Naive thymus-derived CD8-positive, alpha-beta T cell (primary cell): ENCODE results near the gene MNDA. TPM values are rescaled to one million over a fixed set of nuclear protein-coding genes. Genes with fewer than 3 reads are reported as not detected.
"Not testable (repeated sequence)": the region's sequence is repeated elsewhere in the genome, so short reads cannot be mapped to it uniquely, and the experiment has no call there.

Experiments
- ATAC-seq, 2 donors: fragments of 150-1000 bp; cut with Tn5 transposase in 1 of 2; sonication (Bioruptor Pico), chemical (Tn5 transposase) in 1 of 2; 1 replicate in 1 of 2; 2 replicates in 1 of 2; pipeline ENCODE4 v1.10.0; 2021; ENCODE audit warnings: mild to moderate bottlenecking in 2 of 2, moderate library complexity in 2 of 2
- POLR2A ChIA-PET: fragments of 350-600 bp; sonication (Branson Sonifier 250); formaldehyde crosslinking; loops from one replicate; lab custom pipeline; 2021; ENCODE audit warnings: antibody characterized with exemption; lab: Charles Lee
- DNase-seq, 10 donors: peaks; one replicate each; pipeline versions ENCODE4 v3.0.0 to v3.0.0-alpha.2; 2020 to 2022
- H3K27ac Mint-ChIP-seq, 10 donors: one replicate each; pipeline ENCODE4 v1.8.0; 2020 to 2022; ENCODE audit warnings: mild to moderate bottlenecking in 10 of 10, mixed read lengths in 10 of 10, moderate library complexity in 4 of 10, inconsistent platforms in 1 of 10
- H3K27me3 Mint-ChIP-seq, 5 donors: one replicate each; pipeline ENCODE4 v1.8.0; 2021 to 2022; ENCODE audit warnings: mixed read lengths in 5 of 5
- H3K36me3 Mint-ChIP-seq, 3 donors: one replicate each; pipeline ENCODE4 v1.8.0; 2020 to 2022; ENCODE audit warnings: mixed read lengths in 3 of 3, mild to moderate bottlenecking in 2 of 3, inconsistent platforms in 1 of 3
- H3K4me1 Mint-ChIP-seq, 4 donors: one replicate each; pipeline ENCODE4 v1.8.0; 2021 to 2022; ENCODE audit warnings: mixed read lengths in 4 of 4
- H3K4me3 Mint-ChIP-seq, 10 donors: one replicate each; pipeline ENCODE4 v1.8.0; 2020 to 2022; ENCODE audit warnings: mild to moderate bottlenecking in 10 of 10, mixed read lengths in 10 of 10, moderate library complexity in 6 of 10, inconsistent platforms in 1 of 10
- H3K9me3 Mint-ChIP-seq, 9 donors: one replicate each; pipeline ENCODE4 v1.8.0; 2020 to 2022; ENCODE audit warnings: mixed read lengths in 9 of 9, mild to moderate bottlenecking in 3 of 9, inconsistent platforms in 1 of 9, moderate library complexity in 1 of 9
- polyA plus RNA-seq, 3 donors: library from polyadenylated mRNA; unstranded; fragments of 300-500 nt; fragmentation: Illumina TruSeq; gene quantifications; one replicate each; pipeline ENCODE4 v1.2.3, GENCODE V29; 2021
- total RNA-seq, 8 experiments: library from RNA in 2 of 8; stranded (reverse) in 2 of 8; gene quantifications; one replicate each; pipeline ENCODE4 v1.2.3 and lab custom pipeline; 2021 to 2026

Gene MNDA
- total and polyA plus RNA-seq, 5 experiments from 2014 or later: 0.68 to 1.3 (median 0.85) TPM; not detected in 1

GRCh38 chr1:158864595-158864994 lies 33.4 kb downstream of the MNDA start:
- Mint-ChIP-seq H3K27ac (no peak overlapping the region), H3K4me3 (no peak overlapping the region), H3K9me3 (peaks cover 5 to 33% (median 21%) of the 10 kb centered on the region in 9 donors), H3K36me3 (peaks cover 0 to 21% (median 2%) of the 10 kb centered on the region in 3 donors), H3K4me1 (no peaks in the 10 kb centered on the region), H3K27me3 (peaks cover 3 to 39% (median 12%) of the 10 kb centered on the region in 5 donors)
- POLR2A ChIA-PET: no interaction called here
- ATAC-seq (no peak), DNase-seq (no peak)

- Mint-ChIP-seq H3K9me3 (peaks cover 0 to 14% (median 5%) of the 10 kb centered on the region in 9 donors), H3K27me3 (peaks cover under 1 to 15% (median 7%) of the 10 kb centered on the region in 5 donors)
- H3K4me3 Mint-ChIP-seq, DNase-seq, H3K27ac Mint-ChIP-seq, POLR2A ChIA-PET, H3K4me1 Mint-ChIP-seq, ATAC-seq, H3K36me3 Mint-ChIP-seq: not testable (repeated sequence)
Measured at GRCh38 chr1:158870438-158870837, 39.3 kb downstream of the MNDA start.

GRCh38 chr1:158873141-158873540 lies 42.0 kb downstream of the MNDA start:
- Mint-ChIP-seq H3K36me3 (no peaks in the 10 kb centered on the region), H3K4me3 (no peak overlapping the region), H3K27me3 (peaks cover 8 to 12% (median 9%) of the 10 kb centered on the region in 5 donors), H3K27ac (no peak overlapping the region), H3K4me1 (no peaks in the 10 kb centered on the region), H3K9me3 (no peaks in the 10 kb centered on the region)
- no peak for ATAC-seq
- POLR2A ChIA-PET: no interaction called here
- DNase-seq: no peak

GRCh38 chr1:158893654-158894053 lies 62.5 kb downstream of the MNDA start:
- DNase-seq (no peak), ATAC-seq (no peak)
- POLR2A ChIA-PET: no interaction called here
- Mint-ChIP-seq H3K27ac (no peak overlapping the region), H3K4me1 (no peaks in the 10 kb centered on the region), H3K27me3 (peaks cover 0 to 1% (median 0%) of the 10 kb centered on the region in 5 donors), H3K36me3 (peaks cover 0 to 5% (median 2%) of the 10 kb centered on the region in 3 donors), H3K4me3 (no peak overlapping the region), H3K9me3 (peaks cover 0 to 14% (median 9%) of the 10 kb centered on the region in 9 donors)

DNA sequence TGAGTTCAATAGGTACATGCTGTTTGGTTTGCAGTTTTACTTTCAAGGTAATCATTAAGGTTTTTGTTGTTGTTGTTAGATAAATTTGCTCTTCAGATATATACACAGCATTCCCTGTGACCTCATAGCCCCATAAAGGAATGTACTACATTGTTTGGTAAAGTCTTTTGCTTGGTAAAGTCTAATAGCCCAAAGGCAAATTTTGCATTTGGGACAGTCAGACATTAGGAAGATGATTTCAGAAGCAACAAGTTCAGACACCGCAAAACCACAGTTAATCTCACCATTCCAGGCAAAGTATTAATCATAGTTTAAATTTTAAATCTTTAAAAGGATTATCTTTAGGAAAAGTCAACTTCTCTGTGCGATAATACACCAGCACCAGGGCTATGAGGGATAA lies 67.6 kb downstream of the MNDA start:
- no peak for DNase-seq
- H3K4me3 Mint-ChIP-seq: no peak overlapping the region
- POLR2A ChIA-PET: no interaction called here
- peaks cover 0 to 10% (median 7%) of the 10 kb centered on the region in 9 donors for H3K9me3 Mint-ChIP-seq
- peaks cover 0 to 2% (median under 1%) of the 10 kb centered on the region in 3 donors for H3K36me3 Mint-ChIP-seq
- no peak overlapping the region for H3K27ac Mint-ChIP-seq
- ATAC-seq: no peak
- H3K4me1 Mint-ChIP-seq: no peaks in the 10 kb centered on the region
- peaks cover 9 to 24% (median 11%) of the 10 kb centered on the region in 5 donors for H3K27me3 Mint-ChIP-seq

Other genes with a start within 250 kb of the MNDA start
- not detected for gene OR10Z1, start 226.1 kb upstream of the MNDA start, total RNA-seq
- gene OR10Z1, start 226.1 kb upstream of the MNDA start, polyA plus RNA-seq: not detected
- not detected for gene SPTA1, start 144.6 kb upstream of the MNDA start, total RNA-seq
- not detected for gene SPTA1, start 144.6 kb upstream of the MNDA start, polyA plus RNA-seq
- gene OR6K2, start 130.7 kb upstream of the MNDA start, total RNA-seq: not detected
- gene OR6K2, start 130.7 kb upstream of the MNDA start, polyA plus RNA-seq: not detected
- not detected for gene OR6K3, start 110.6 kb upstream of the MNDA start, total RNA-seq
- gene OR6K3, start 110.6 kb upstream of the MNDA start, polyA plus RNA-seq: not detected
- gene OR6K6, start 76.6 kb upstream of the MNDA start, total RNA-seq: not detected
- gene OR6K6, start 76.6 kb upstream of the MNDA start, polyA plus RNA-seq: not detected
- gene OR6N1, start 59.2 kb upstream of the MNDA start, total RNA-seq: not detected
- not detected for gene OR6N1, start 59.2 kb upstream of the MNDA start, polyA plus RNA-seq
- not detected for gene OR6N2, start 50.1 kb upstream of the MNDA start, total RNA-seq
- gene OR6N2, start 50.1 kb upstream of the MNDA start, polyA plus RNA-seq: not detected
- gene PYHIN1, start 100.2 kb downstream of the MNDA start, total RNA-seq: 10 to 100 TPM; 10.9 to 15.1 TPM
- gene PYHIN1, start 100.2 kb downstream of the MNDA start, polyA plus RNA-seq: 10 to 100 TPM in 1 of 3 donors, 1 to 10 TPM in 2; 4.3 to 49.0 (median 5.9) TPM
- gene IFI16, start 178.6 kb downstream of the MNDA start, total RNA-seq: 10 to 100 TPM; 83.4 to 89.8 TPM
- 10 to 100 TPM; 49.2 to 55.2 (median 53.5) TPM for gene IFI16, start 178.6 kb downstream of the MNDA start, polyA plus RNA-seq
- gene AIM2, start 245.4 kb downstream of the MNDA start, total RNA-seq: under 1 TPM; 0.86 to 0.93 TPM
- under 1 TPM in 1 of 3 donors, not detected in 2; 0.60 TPM for gene AIM2, start 245.4 kb downstream of the MNDA start, polyA plus RNA-seq